Measurements from ENCODE around the gene GATA5. TPM values are rescaled to one million over a fixed set of nuclear protein-coding genes. Genes with fewer than 3 reads are reported as not detected.
A peak's percentile ranks its signal among the peaks of the same experiment; 100 is the strongest.
"Not testable (repeated sequence)": the region's sequence is repeated elsewhere in the genome, so short reads cannot be mapped to it uniquely, and the experiment has no call there.

GATA5 gene
- total RNA-seq, 1 donor from 2014 or later: not detected

DNA sequence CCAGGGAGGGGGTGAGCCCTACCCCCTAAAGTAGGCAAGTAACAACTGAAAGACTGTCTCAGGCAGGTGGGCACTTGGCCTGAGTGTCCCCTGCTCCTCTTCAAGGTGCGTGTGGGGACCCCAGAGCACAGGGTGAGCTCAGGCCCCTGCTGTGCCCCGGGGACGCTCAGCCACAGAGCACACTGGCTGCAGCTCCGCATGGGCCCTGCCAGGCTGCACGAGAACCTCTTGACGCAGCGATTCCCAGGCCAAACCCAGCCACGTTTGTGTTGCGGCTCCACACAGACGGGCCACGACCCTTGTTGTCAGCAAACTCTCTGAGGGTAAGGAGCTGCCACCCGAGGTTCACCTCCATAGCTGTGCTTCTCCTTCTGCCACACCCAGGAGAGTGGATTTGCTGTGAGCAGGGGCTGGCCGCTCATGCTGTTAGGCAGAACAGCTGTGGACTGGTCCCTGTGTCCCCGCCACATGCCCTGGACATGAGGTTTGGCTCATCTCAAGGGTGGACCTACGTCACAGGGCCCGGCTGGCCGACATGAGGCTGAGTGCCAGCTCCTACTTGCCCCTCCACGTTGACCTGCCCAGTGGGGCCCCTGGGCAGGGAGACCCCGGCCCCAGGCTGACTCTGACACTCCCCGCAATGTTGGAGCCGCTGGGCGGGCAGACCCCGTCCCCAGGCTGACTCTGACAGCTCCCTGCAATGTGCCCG is 29.7 kb upstream of the GATA5 start:
- no peak for DNase-seq (ENCODE audit: low read depth in 2 of 2)

DNA sequence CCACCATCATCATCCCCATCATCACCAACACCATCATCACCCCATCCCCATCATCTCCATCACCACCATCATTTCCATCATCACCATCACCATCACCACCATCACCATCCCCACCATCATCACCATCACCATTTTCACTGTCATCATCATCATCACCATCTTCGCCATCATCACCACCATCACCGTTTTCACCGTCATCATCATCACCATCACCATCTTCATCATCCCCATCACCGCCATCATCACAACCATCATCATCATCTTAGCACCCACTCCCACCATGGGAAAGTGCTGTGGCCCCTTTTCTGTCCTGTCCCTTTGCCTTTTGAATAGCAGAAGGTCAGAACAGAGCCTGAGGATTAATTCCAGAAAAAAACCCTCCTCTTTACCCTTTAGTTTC is 28.5 kb upstream of the GATA5 start:
- no peak for DNase-seq (ENCODE audit: low read depth in 2 of 2)

DNA sequence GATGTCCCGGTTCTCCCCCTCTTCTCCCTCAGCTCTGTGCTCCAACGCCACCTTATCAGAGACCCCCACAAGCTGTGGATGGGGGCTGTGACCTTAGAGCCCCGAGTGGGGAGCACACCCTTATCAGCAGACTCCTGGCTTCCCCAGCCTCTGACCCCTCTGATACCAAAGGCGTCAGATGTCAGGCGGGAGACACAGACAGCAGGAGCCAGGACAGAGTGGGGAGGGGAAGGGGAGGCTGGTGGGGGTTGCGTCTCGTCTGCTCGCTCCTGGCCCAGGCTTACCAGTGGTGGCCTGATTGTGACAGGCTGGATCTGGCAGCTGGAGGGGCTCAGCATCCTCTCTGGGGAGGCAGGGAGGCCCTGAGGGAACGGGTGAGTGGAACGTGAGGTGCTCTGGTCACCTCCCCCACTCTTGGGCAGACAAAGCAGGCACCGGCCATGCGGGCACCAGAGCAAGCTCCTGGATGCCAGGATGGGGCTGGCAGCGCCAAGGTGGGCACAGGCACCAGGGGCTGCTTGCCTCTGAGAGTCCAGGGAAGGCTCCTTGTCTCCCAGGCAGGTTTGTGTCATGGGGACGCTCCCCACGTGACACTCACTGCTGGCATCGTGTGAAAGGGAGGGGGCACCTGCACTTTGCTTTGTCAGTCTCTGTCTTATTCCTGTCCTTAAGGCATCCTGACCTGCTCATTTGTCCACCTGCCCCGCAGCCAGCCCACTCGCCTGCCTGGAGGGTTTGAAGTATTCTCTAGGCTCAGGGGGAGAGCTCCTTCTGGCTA is 27.8 kb upstream of the GATA5 start:
- DNase-seq (ENCODE audit: low read depth in 2 of 2): no peak

DNA sequence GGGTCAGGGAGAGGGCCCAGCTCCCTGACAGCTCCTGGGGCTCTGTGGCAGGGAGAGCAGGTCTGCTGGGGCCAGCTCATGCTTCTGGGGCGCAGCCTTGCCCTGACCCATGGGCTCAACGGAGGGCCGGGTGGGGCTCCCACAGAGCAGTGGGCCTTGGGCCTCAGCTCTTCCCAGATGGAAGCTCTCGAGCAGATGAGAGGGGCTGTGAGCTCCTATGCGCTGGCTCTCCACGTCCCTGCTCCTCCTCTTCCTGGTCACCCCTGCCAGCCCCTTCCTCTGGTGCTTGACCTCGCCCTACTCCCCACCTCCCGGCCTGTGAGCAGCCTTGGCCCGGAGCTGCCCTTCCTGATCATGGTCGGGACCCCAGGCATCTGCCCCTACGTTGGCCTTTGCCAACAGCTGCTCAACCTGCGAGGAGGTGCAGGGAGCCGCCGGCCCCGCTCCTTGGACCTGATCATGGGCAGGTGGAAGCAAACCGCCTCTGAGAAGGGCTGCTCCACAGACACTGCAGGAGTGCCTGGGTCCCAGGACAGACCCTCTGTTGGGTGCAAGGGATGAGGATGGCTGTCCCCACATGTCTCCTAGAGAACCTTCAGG is 26.8 kb upstream of the GATA5 start:
- no peak for DNase-seq (ENCODE audit: low read depth in 2 of 2)

DNA sequence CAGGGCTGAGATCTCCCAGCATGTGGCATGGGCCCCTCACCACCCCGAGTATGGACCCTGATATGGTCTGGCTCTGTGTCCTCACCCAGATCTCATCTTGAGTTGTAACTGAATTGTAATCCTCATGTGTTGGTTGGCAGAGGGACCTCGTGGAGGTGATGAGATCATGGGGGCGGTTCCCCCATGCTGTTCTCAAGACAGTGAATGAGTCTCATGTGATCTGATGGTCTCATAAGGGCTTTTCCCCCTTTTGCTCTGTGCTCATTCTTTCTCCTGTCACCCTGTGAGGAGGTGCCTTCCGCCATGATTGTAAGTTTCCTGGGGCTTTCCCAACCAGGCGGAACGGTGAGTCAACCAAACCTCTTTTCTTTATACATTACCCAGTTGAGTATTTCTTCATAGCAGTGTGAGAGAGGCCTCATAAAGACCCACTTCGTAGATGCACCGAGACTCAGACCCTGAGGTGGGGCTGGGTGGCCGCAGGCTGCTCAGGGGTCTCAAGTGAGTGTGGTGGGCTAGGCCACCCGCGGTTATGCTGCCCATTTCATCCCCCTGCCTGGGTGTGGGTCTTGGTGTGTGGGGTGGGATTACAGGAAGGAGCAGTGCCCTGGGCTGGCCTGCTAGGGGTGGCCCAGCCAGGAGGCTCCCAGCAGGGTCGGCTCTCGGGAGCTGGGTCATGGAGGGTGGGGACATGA is 26.2 kb upstream of the GATA5 start:
- DNase-seq (ENCODE audit: low read depth in 2 of 2): peak; percentile 22 to 98

DNA sequence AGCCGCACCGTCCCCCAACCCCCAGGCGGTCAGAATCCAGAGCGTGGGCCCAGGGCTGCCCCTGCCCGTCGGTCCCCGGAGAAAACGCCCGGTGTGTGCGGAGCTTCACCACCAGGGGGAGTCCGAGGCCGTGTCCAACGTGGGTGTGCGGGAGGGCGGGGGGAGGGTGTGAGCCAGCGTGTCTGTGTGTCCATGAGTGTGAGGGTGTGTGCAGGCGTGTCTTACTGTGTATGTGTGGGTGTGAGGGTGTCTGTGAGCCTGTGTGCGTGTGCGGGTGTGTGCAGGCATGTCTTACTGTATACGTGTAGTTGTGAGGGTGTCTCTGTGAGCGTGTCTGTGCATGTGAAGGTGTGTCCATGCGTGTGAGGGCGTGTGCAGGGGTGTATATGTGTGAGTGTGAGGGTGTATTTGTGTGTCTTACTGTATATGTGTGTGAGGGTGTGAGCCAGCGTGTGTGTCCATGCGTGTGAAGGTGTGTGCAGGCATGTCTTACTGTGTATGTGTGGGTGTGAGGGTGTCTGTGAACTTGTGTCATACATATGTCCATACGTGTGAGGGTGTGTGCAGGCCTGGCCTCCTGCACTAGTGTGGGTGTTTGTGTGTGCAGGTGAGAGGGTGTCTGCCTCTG is 24.6 kb upstream of the GATA5 start:
- DNase-seq (ENCODE audit: low read depth in 2 of 2): peak; percentile 71 to 78

DNA sequence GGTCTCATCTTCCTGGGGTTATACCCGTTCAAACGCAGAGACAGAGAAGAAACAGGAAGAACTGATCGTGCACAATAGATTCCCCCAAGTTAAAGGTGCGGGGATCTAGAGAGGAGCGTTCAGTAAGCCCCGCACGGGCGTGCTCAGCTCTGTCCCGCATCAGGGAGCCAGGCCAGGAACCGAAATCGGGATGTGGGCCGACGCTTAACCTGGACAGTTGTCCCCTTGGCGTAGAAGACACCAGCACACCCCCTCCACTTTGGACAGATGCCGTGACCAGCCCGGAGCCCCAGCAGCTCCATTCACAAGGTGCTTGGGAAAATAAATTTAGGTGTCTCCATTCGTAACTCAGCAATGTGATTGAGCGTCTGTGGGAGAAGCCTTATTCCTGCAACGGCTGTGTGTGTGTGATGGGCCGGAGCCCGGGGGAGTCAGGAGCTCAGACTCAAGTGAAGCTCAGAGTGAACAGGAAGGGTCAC is 24.0 kb upstream of the GATA5 start:
- no peak for DNase-seq (ENCODE audit: low read depth in 2 of 2)

DNA sequence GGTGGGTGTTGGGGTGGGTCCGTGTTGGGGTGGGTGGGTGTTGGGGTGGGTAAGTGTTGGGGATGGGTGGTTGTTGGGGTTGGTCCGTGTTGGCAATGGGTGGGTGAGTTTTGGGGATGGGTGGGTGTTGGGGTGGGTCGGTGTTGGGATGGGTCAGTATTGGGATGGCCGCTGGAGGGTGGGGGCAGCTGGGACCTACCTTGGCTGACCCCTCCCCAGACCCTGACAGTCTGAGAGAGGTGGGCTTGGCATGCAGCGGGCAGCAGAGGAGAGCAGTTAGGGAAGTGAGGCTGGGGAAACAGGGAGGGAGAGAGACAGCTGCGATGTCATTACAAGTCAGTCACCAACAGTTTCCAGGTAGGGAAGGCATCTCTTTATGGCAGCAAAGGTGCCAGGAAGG is 23.1 kb upstream of the GATA5 start:
- no peak for DNase-seq (ENCODE audit: low read depth in 2 of 2)

DNA sequence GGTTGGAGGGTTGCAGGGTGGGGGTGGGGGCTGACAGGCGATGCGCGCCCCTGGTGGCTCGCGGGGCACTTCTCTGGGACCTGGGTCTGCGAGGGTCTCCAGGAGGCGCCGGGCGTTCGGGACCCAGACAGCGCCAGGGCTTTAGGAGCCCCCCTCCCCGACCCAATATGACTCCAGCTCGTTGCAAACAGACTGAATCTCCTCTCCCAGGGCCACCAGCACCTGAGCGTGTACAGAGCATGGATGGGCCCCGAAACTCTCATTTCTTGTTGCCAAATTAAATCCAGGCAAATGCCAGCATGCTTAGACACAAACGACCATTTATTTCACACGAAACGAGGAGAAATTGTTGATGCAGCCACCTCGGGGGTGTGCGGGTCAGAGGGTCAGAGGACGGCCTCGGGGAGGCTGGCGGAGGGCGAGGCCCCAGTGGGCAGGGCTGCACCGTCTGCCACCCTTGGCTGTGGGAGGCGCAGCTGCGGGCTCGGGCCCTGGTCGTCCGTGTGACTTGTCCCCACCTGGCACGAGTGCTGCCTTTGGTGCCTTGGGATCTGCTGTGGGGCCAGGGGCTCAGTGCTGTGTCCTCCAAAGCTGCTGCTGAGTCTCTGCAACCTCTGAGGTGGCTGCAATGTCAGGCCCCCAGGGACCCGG is 20.9 kb upstream of the GATA5 start:
- peak in 1 of 2 donors; percentile 45 for DNase-seq (ENCODE audit: low read depth in 2 of 2)

DNA sequence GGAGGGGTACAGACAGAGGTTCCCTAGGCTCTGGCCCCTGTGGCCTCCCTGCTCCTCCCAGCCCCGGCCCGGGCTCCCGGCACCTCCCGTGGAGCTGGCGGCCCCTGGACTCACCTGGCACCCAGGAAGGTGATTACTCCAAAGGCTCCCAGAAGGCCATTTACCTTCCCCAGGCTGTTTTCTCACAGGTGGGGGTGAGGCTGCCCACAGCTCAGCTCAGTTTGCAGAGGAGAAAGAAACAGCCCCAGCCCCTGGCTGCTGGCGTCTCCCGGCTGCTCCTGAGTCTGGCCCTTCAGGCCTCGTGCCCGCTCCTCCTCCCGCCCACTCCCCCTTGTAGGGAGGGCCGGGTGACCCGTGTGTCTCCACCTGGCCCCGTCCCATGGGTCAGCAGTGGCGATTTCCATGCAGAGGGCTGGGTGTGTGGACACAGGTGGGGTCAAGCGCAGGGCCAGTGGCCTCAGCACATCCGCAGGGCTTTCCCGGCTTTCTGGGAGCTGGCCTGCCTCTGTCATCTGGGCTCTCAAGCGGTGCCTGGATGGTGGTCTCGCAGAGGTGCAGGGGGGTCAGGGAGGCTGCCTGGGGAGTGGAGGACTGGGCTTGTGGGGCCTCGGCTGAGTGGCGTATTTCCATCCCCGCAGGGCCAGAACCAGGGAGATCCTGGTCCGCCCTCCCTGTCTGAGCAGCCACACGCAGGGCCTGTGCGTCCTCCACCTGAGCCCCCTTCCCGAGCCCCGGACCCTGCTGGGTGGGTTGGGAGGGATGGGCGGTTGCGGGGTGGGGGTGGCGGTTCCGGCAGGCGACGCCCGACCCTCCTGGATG is 20.2 kb upstream of the GATA5 start:
- no peak for DNase-seq (ENCODE audit: low read depth in 2 of 2)

DNA sequence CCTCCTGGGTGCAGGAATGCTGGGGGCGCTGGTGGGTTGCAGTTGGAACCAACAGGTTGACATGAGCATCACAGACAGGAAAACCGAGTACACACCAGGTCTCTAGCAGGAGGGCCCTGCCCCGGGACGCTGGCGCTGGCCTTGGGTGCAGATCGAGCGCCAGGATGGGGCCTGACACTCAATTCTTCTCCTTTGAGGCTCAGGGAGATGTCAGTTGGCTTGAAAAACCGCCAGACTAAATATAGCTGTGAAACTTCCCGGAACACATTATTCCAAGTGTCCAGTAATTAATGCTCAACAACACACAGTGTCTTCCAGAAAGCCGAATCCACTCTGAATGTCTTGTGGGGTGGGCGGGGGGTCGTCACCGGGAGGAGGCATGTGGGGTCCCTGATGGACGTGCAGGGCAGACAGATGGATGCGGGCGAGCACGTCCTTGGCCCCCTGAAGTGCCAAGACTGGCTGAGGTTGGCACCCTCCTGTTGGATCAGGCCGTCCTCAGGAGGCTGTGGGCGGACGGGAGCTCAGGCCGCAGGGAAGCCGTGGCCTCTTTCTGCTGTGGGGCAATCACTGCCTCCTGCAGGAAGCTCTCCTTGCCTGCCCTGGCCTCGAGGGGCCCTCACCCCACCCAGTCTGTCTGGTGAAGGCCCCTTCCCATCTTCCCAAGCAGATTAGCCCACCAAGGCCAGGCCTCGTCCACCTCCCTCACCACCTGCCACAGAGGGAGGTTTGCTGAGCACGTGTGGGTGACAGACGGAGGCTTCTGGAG is 19.4 kb upstream of the GATA5 start:
- DNase-seq (ENCODE audit: low read depth in 2 of 2): no peak

DNA sequence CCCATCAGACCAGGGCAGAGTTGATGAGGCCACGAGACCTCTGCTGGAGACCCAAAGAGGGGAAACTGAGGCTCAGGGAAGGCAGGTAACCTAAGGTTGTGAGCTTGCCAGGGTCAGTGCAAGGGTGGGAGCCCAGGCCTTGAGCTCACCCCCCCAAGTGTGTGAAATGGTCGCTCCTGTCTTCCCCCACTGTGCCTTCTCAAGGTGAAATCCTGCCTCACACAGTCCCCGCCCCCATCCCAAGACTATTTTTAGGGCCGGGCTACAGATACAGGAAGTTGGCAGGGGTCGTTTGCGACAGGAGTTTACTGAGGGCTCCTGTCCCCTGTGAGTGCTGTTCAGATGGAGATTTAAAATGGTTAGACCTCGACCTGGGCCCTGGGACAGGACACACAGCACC is 18.7 kb upstream of the GATA5 start:
- DNase-seq (ENCODE audit: low read depth in 2 of 2): no peak

DNA sequence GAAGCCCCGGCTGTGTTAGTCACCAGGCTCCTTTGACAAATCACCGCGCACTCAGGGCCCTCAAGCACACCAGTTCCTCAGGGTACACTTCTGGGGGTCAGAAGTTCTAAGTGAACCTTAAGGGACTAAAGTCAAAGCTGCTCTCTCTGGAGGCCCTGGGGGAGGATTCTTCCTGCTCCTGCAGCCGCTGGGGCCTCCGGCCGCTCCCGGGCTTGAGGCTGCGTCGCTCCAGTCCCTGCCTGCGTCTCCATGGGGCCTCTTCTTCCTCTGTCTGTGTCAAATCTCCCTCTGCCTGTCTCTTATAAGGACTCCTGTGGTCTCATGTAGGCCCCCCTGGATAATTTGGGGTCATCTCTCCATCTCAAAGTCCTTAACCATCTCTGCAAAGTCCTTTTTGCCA is 18.1 kb upstream of the GATA5 start:
- DNase-seq (ENCODE audit: low read depth in 2 of 2): no peak

DNA sequence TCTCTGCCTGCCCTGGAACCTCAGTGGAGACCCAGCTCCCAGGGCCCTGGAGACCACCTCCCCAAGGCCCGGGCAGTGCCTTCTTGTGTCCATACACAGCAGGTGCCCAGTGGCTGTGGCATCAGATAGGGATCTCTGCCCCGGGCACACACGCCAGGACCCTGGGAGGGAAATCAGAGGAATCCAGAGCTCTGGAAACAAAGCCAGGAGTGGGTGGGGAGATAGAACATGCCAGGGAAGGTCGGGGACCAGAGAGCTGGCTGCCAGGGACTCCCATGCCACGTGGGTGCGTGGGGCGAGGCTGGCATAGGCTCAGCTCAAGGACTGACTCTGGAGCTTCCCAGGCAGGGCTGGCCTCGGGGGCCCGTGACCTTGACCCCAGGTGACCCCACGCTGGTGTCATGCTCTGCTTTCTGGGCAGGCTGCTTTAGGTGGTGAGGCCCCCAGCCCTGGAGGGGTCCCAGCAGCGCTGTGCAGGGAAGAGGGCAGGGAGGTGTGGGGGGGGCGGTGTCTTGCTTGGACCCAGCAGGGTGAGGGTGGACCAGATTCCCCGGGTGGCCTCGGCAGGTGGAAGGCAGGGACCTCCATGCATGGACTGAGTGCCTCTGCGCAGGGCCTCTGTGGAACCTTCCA is 17.6 kb upstream of the GATA5 start:
- DNase-seq (ENCODE audit: low read depth in 2 of 2): no peak

DNA sequence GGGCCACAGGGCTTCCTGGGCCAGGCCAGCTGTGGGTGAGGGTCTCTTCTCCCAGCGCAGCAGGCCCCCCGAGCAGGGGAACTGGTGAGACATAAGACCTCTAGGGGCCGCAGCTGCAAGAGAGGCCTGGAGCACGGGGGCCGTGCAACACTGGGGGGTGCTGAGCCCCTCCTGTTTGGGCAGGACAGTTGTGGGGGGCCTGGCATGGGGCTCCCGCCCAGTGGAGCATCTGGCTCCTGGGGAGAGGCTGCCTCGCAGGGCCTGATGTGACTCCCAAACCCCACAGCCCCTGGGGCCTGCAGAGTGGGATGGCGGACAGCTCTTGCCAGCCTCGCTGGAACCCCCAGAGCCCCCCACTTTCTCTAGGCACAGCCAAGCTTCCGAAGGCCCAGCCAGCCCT is 16.9 kb upstream of the GATA5 start:
- DNase-seq (ENCODE audit: low read depth in 2 of 2): no peak

DNA sequence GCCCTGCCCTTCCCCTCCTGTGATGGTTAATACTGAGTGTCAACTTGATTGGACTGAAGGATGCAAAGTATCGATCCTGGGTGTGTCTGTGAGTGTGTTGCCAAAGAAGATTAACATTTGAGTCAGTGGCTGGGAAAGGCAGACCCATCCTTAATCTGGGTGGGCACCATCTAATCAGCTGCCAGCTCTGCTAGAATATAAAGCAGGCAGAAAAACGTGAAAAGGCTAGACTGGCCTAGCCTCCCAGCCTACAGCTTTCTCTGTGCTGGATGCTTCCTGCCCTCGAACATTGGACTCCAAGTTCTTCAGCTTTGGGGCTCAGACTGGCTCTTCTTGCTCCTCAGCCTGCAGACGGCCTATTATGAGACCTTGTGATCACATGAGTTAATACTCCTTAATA is 15.0 kb upstream of the GATA5 start:
- not testable (repeated sequence) for DNase-seq (ENCODE audit: low read depth in 2 of 2)

DNA sequence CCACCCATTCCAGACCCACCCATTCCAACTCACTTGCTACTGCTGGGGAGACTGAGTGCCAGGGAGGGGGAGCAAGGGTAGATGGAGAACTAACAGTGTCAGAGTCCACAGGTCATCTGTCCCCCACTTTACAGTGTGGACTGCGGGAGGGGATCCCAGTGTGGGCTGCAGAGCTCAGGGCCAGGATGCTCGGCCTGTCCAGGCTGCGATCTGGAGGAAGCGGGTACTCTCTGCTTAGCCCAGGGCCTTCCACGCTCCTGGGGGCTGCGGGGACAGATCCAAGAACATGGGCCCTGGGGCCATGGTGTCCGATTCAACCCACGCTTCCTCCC is 14.1 kb upstream of the GATA5 start:
- DNase-seq (ENCODE audit: low read depth in 2 of 2): no peak

DNA sequence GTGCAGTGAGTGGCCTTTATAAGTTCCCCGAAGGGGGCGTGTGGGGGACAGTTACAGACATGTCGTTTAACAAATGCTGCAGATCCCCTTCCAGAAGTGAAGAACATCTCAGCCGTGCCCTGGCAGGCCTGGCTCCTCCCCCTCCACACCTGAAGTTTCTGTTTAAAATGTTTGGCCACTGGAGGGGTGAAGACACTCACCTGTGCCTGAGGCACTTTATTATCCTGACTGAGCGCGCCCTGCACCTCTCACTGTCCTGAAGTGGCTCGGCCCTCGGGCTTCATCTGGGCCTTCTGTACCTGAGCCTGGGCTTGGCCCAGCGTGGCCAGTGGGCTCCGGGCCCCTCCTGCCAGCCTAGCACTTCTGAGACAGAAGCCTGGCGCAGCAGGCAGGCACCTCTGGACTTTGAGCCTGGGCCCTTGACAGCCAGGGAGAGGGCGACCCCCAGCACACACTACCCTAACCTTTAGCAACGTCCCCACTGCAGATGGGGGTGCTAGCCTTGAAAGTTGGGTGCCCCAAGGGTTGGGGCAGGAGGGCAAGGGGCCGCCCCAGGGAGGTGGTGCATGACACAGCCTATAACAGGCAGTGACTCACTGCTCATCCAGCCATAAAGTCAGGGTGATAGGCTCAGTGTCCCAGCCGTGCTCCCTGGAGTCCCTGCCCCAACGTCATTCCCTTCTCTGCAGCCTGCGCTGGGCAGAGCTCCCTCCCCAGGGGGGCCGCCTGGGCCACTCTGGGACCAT is 13.6 kb upstream of the GATA5 start:
- no peak for DNase-seq (ENCODE audit: low read depth in 2 of 2)

Data from lung microvascular endothelial cell (primary cell).